Measurements from ENCODE around the gene RPAP3. TPM values are rescaled to one million over a fixed set of nuclear protein-coding genes. Genes with fewer than 3 reads are reported as not detected.

The RPAP3 gene
- total and polyA plus RNA-seq, 4 donors: 4.6 to 22.7 (median 13.2) TPM

DNA sequence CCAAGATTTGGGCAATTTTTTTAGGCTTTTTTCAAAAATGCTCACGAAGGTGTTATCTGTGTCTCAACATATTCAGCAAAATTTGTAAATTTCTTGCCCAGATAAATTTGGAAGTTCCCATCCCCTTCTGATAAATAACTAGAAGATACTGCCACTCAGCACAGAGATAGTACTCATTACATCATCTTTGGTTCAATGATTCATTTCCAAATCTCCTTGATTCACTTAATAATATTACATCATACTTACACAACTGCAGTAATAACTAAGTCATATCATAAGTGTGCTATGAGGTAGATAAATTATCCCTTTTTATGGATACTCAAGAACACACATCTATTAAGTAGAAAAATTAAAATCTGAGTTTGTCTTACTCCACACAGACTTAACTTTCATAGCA is 89.4 kb downstream of the RPAP3 start:
- no peak for DNase-seq
- Histone ChIP-seq H3K36me3 (ENCODE audit: control insufficient read depth in 1 of 2, insufficient read depth in 2 of 2, low read length in 1 of 2) (no peaks in the 10 kb centered on the region), H3K27ac (ENCODE audit: low read depth in 1 of 2, low read length in 2 of 2) (no peak overlapping the region), H3K9me3 (ENCODE audit: control insufficient read depth, low read length) (peaks cover 5% of the 10 kb centered on the region), H3K27me3 (ENCODE audit: control insufficient read depth in 1 of 2, insufficient read depth in 2 of 2, low read length in 1 of 2) (no peaks in the 10 kb centered on the region), H3K4me3 (ENCODE audit: low read length in 2 of 2) (no peak overlapping the region), H3K4me1 (ENCODE audit: control insufficient read depth in 1 of 2, insufficient read depth in 2 of 2, low read length in 2 of 2) (no peaks in the 10 kb centered on the region)
- WGBS, 2 donors: 91 to 92% methylated on average over 1 of the region's 1 CpG
- intact Hi-C loops (cut with DNase I): no loop called here
- no peak for ATAC-seq (ENCODE audit: low FRiP score)

DNA sequence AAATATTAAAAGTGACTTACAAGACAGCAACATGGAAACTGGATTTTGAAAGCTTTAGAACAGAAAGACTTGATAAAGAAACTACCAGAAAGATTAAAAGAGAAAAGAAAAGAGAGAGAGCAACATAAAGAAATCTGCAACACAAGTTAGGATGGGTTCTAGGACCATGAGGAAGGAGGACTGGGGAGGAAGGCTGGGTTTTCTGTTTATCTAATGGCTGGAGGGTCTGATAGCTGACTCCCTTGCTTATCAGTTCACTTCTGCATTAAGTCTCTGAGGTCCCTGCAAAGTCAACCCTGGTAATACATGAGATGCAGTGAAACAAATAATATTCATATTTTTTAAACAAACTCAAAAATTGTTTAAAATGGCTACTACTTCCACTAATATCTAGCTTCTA is 90.1 kb downstream of the RPAP3 start:
- intact Hi-C loops (cut with DNase I): no loop called here
- Histone ChIP-seq H3K36me3 (ENCODE audit: control insufficient read depth in 1 of 2, insufficient read depth in 2 of 2, low read length in 1 of 2) (no peaks in the 10 kb centered on the region), H3K4me1 (ENCODE audit: control insufficient read depth in 1 of 2, insufficient read depth in 2 of 2, low read length in 2 of 2) (no peaks in the 10 kb centered on the region), H3K27ac (ENCODE audit: low read depth in 1 of 2, low read length in 2 of 2) (no peak overlapping the region), H3K4me3 (ENCODE audit: low read length in 2 of 2) (no peak overlapping the region), H3K9me3 (ENCODE audit: control insufficient read depth, low read length) (peaks cover 5% of the 10 kb centered on the region), H3K27me3 (ENCODE audit: control insufficient read depth in 1 of 2, insufficient read depth in 2 of 2, low read length in 1 of 2) (no peaks in the 10 kb centered on the region)
- ATAC-seq (ENCODE audit: low FRiP score) (no peak), DNase-seq (no peak)

DNA sequence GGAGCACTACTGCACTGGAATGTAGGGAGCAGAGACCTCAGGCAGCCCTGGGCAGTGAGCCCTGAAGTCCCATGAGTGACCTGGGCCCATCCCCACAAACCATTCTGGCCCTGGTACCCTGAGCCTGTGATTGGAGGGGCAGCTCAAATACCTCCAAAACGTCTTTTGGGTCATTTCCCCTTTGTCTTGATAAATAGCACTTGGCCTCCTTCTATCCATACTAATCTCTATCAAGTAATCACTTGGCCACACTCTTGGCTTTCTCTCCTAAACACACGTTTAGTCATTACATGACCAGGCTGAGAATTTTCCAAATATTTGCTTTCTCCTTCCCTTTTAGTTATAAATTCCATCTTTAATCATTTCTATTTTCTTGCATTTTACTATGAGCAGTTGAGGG is 91.3 kb downstream of the RPAP3 start:
- Histone ChIP-seq H3K36me3 (ENCODE audit: control insufficient read depth in 1 of 2, insufficient read depth in 2 of 2, low read length in 1 of 2) (no peaks in the 10 kb centered on the region), H3K9me3 (ENCODE audit: control insufficient read depth, low read length) (peaks cover 5% of the 10 kb centered on the region), H3K4me3 (ENCODE audit: low read length in 2 of 2) (no peak overlapping the region), H3K27ac (ENCODE audit: low read depth in 1 of 2, low read length in 2 of 2) (no peak overlapping the region), H3K4me1 (ENCODE audit: control insufficient read depth in 1 of 2, insufficient read depth in 2 of 2, low read length in 2 of 2) (no peaks in the 10 kb centered on the region), H3K27me3 (ENCODE audit: control insufficient read depth in 1 of 2, insufficient read depth in 2 of 2, low read length in 1 of 2) (no peaks in the 10 kb centered on the region)
- ATAC-seq (ENCODE audit: low FRiP score) (no peak), DNase-seq (no peak)
- 3 to 8% methylated on average over 2 of the region's 2 CpGs for WGBS, 2 donors
- intact Hi-C loops (cut with DNase I): no loop called here

DNA sequence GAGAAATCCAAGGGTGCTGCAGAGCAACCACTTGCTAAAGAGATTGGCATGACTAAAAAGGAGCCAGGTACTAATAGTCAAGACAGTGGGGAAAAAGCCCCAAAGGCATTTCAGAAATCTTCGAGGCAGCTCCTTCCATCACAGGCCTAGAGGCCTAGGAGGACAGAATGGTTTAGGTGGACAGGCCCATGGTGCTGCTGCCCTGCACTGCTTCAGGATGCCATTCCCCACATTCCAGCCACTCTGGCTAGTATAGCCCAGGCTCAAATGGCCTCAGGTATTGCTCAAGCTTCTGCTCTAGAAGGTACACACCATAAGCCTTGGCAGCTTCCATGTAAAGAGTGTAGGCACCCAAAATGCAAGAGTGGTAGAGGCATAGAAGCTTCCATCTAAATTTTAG is 92.9 kb downstream of the RPAP3 start:
- H3K4me1 ChIP-seq (ENCODE audit: control insufficient read depth in 1 of 2, insufficient read depth in 2 of 2, low read length in 2 of 2): no peaks in the 10 kb centered on the region
- WGBS, 2 donors: 89 to 90% methylated on average over 1 of the region's 1 CpG
- ATAC-seq (ENCODE audit: low FRiP score) (no peak), DNase-seq (no peak)
- no peaks in the 10 kb centered on the region for H3K36me3 ChIP-seq (ENCODE audit: control insufficient read depth in 1 of 2, insufficient read depth in 2 of 2, low read length in 1 of 2)
- intact Hi-C loops (cut with DNase I): no loop called here
- peaks cover 5% of the 10 kb centered on the region for H3K9me3 ChIP-seq (ENCODE audit: control insufficient read depth, low read length)
- no peaks in the 10 kb centered on the region for H3K27me3 ChIP-seq (ENCODE audit: control insufficient read depth in 1 of 2, insufficient read depth in 2 of 2, low read length in 1 of 2)
- no peak overlapping the region for H3K27ac ChIP-seq (ENCODE audit: low read depth in 1 of 2, low read length in 2 of 2)
- no peak overlapping the region for H3K4me3 ChIP-seq (ENCODE audit: low read length in 2 of 2)

DNA sequence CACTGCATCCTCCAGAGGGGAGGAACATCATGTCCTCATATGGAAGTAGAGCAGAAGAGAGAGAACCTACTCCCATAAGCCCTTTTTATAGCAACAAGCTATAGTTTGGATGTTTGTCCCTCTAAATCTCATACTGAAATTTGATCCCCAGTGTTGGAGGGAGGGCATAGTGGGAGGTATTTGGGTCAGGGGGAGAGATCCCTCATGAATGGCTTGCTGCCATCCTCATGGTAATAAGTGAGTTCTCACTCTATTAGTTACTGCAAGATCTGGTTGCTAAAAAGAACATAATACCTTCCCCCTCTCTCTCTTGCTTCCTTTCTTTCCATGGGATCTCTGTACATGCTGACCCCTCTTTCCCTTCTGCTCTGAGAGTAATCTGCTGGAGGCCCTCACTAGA is 93.9 kb downstream of the RPAP3 start:
- ATAC-seq (ENCODE audit: low FRiP score) (no peak), DNase-seq (no peak)
- peaks cover 5% of the 10 kb centered on the region for H3K9me3 ChIP-seq (ENCODE audit: control insufficient read depth, low read length)
- H3K4me3 ChIP-seq (ENCODE audit: low read length in 2 of 2): no peak overlapping the region
- H3K27me3 ChIP-seq (ENCODE audit: control insufficient read depth in 1 of 2, insufficient read depth in 2 of 2, low read length in 1 of 2): no peaks in the 10 kb centered on the region
- H3K4me1 ChIP-seq (ENCODE audit: control insufficient read depth in 1 of 2, insufficient read depth in 2 of 2, low read length in 2 of 2): no peaks in the 10 kb centered on the region
- H3K27ac ChIP-seq (ENCODE audit: low read depth in 1 of 2, low read length in 2 of 2): no peak overlapping the region
- H3K36me3 ChIP-seq (ENCODE audit: control insufficient read depth in 1 of 2, insufficient read depth in 2 of 2, low read length in 1 of 2): no peaks in the 10 kb centered on the region
- intact Hi-C loops (cut with DNase I): no loop called here

Other genes with a start within 250 kb of the RPAP3 start
- 1 to 10 TPM in 1 of 2 donors, under 1 TPM in 1; 0.29 to 1.7 TPM for gene ENDOU, start 19.5 kb upstream of the RPAP3 start, total RNA-seq
- gene ENDOU, start 19.5 kb upstream of the RPAP3 start, polyA plus RNA-seq: under 1 TPM in 1 of 2 donors, not detected in 1; 0.74 TPM
- 100 to 1,000 TPM in 1 of 2 donors, 10 to 100 TPM in 1; 39.2 to 139 TPM for gene RAPGEF3, start 52.9 kb upstream of the RPAP3 start, total RNA-seq
- gene RAPGEF3, start 52.9 kb upstream of the RPAP3 start, polyA plus RNA-seq: 100 to 1,000 TPM in 1 of 2 donors, 1 to 10 TPM in 1; 3.1 to 149 TPM
- 10 to 100 TPM; 35.7 to 51.3 TPM for gene SLC48A1, start 67.2 kb upstream of the RPAP3 start, total RNA-seq
- gene SLC48A1, start 67.2 kb upstream of the RPAP3 start, polyA plus RNA-seq: 10 to 100 TPM; 19.7 to 33.6 TPM
- gene HDAC7, start 113.9 kb upstream of the RPAP3 start, total RNA-seq: 100 to 1,000 TPM; 144 to 192 TPM
- 10 to 100 TPM; 17.0 to 93.4 TPM for gene HDAC7, start 113.9 kb upstream of the RPAP3 start, polyA plus RNA-seq
- gene VDR, start 199.0 kb upstream of the RPAP3 start, total RNA-seq: 1 to 10 TPM; 7.9 to 9.3 TPM
- gene VDR, start 199.0 kb upstream of the RPAP3 start, polyA plus RNA-seq: 1 to 10 TPM; 2.2 to 7.0 TPM

Measured in aorta (tissue), 5 donors.